Measurements from ENCODE around the gene GSC.

DNA sequence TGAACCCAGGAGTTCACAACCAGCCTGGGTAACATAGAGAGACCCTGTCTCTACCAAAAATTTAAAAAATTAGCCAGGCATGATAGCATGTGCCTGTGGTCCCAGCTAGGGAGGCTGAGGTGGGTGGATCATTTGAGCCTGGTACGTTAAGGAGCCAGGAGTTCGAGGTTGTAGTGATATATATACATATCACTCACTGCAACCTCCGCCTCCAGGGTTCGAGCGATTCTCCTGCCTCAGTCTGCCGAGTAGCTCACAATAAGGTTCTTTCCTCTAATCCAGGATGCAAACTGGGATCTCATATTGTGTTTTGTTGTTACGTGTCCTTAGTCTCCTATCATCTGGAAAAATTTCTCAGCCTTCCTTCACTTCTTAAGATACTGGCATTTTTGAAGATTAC, 24.0 kb upstream of the GSC start:
- TF ChIP-seq ZFP30 (CRISPR knock-in tag; IDR thresholded peaks at IDR 0.05) (no peak), PPARA (CRISPR knock-in tag; IDR thresholded peaks at IDR 0.05; ENCODE audit: borderline replicate concordance) (no peak), ZFP3 (CRISPR knock-in tag; IDR thresholded peaks at IDR 0.05) (no peak), ISL1 (CRISPR knock-in tag; IDR thresholded peaks at IDR 0.05) (no peak), ZNF70 (CRISPR knock-in tag; IDR thresholded peaks at IDR 0.05) (no peak), RARB (CRISPR knock-in tag; IDR thresholded peaks at IDR 0.05) (no peak)
- TF ChIP-seq, protein P1, sequence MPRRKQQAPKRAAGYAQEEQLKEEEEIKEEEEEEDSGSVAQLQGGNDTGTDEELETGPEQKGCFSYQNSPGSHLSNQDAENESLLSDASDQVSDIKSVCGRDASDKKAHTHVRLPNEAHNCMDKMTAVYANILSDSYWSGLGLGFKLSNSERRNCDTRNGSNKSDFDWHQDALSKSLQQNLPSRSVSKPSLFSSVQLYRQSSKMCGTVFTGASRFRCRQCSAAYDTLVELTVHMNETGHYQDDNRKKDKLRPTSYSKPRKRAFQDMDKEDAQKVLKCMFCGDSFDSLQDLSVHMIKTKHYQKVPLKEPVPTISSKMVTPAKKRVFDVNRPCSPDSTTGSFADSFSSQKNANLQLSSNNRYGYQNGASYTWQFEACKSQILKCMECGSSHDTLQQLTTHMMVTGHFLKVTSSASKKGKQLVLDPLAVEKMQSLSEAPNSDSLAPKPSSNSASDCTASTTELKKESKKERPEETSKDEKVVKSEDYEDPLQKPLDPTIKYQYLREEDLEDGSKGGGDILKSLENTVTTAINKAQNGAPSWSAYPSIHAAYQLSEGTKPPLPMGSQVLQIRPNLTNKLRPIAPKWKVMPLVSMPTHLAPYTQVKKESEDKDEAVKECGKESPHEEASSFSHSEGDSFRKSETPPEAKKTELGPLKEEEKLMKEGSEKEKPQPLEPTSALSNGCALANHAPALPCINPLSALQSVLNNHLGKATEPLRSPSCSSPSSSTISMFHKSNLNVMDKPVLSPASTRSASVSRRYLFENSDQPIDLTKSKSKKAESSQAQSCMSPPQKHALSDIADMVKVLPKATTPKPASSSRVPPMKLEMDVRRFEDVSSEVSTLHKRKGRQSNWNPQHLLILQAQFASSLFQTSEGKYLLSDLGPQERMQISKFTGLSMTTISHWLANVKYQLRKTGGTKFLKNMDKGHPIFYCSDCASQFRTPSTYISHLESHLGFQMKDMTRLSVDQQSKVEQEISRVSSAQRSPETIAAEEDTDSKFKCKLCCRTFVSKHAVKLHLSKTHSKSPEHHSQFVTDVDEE (CRISPR knock-in tag; IDR thresholded peaks at IDR 0.05) = no peak

Data from SK-N-SH treated with all-trans-retinoic acid at 6 μM for 48 hours (cell line).